T follicular helper cell (primary cell): ENCODE measurements around the gene GALNT14.

Source experiments
- DNase-seq: peaks from one replicate; pipeline ENCODE4 v3.0.0-alpha.2; 2020; ENCODE audit warnings: low read depth

GALNT14 gene

GRCh38 chr2:30888852-30889409 lies 249.3 kb downstream of the GALNT14 start:
- DNase-seq: no peak

DNA sequence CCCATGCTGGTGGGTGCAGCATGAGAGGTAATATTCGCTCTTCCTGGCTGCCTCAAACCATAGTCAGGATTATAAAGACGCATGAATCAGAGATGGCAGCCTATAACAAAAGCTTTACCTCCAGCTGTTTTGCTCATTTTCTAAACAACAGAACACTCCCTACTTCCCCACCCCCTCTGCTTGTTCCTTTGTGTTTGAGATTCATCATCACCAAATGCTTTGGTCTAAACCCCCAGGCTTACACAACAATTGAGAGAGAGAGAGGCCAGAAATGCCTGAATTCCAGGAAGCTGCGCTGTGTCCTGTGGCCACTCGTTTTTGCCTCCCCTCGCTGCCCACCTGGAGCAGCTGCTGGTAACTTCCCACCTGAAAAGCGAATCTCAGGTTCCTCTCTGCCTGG lies 252.2 kb downstream of the GALNT14 start:
- no peak for DNase-seq

GRCh38 chr2:30883822-30884221 lies 254.4 kb downstream of the GALNT14 start:
- no peak for DNase-seq

DNA sequence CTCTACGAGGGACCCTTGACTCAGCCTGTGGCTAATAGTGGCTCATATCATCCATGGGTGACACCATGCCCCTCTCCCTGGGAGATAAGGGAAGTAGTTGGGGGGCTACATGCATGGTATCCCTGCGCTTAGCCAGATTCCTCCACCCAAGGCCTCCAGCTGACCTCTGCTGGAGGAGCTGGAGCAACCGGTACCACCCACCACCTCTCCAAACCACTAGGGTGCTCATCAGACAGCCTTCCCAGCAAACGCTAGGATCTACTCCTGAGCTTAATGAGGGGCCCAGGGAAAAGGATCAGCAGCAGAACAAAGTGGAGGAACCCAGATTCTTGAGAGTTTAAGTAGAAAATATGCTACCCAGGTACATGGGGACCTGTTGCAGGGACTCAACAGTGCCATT lies 255.1 kb downstream of the GALNT14 start:
- no peak for DNase-seq

GRCh38 chr2:30880516-30880915 lies 257.7 kb downstream of the GALNT14 start:
- no peak for DNase-seq

DNA sequence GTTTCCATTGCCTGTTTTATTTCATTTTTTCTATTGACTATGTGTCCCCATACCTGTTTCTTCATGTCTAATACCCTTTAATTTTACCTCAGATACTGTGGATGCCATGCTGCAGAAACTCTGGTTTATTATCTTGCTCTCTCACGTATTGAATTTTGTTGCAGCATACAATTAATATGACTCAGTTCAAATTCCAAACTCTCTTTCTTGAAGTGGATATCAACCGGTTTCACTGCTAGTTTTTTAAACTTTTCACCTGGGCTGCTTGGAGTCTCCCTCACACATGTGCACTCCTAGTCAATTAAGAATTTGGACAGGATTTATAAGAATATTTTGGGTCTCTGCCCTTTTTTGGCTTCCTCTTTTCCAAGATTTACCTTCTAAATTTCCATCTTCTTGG lies 260.4 kb downstream of the GALNT14 start:
- no peak for DNase-seq

- DNase-seq: no peak
Measured at GRCh38 chr2:30872797-30873196, 265.4 kb downstream of the GALNT14 start.

DNA sequence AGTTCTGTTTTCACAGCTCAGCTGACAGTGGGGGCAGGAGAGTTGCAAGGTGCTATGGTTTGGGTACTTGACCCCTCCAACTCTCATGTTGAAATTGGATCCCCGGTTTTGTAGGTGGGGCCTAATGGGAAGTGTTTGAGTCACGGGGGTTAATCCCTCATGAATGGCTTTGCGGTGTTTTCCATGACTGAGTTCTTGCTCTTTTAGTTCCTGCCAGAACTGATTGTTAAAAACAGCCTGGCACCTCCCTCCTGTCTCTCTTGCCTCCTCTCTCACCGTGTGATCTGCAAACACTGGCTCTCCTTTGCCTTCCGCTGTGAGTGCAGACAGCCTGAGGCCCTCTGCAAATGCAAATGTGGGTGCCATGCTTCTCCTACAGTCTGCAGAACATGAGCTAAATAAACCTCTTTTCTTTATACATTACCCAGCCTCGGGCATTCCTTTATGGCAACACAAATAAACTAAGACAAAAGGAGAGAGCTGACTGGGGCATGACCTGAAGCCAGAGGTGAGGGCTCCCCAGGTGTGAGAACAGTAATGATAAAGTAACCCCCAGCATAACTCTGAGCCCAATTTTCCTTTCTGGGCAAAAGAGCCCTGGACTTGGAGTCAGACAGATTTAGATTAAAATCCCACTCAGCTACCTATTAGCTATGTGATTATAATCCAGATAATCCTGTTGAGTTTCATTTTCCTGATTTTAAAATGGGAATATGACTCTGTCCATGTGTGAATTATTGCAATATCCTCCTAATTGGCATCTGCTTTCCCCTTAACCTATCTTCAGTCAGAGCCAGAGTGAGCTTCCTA lies 266.1 kb downstream of the GALNT14 start:
- DNase-seq: no peak

GRCh38 chr2:30871440-30871839 lies 266.8 kb downstream of the GALNT14 start:
- no peak for DNase-seq

DNA sequence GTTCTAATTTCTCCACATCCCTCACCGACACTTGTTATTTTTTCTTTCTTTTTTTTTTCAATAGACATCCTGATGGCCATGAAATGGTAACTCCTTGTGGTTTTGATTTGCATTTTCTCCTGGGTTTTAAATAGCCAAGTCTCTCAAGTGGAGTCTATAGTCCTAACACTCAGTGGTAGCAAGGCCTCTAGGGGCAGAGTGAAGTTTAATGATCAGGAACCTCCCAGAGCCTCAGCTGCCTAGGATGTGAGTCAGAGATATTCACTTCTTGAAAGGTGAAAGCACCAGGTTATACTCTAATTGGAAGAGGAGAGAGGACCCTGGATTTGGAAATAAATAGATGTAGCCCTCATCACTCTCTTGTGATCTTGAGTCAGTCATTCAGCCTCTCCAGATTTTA lies 268.3 kb downstream of the GALNT14 start:
- DNase-seq: no peak

DNA sequence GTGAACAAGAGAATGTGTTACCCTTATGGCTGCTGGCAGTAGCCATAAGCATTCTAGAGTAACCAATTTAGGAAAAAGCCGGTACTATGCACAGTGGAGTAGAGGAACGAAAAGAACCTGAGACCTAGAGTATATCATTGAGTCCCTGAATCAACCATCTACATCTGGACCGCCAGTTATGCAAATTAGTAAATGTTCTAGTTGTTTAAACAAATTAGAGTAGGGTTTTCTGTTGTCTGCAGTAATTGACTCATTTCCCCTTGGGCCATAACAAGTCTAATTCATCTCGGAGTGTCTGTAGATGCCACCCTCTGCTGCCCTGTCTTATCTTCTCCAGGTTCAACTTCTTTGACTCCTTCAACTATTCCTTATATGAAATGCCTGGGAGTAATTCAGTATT lies 270.9 kb downstream of the GALNT14 start:
- no peak for DNase-seq

DNA sequence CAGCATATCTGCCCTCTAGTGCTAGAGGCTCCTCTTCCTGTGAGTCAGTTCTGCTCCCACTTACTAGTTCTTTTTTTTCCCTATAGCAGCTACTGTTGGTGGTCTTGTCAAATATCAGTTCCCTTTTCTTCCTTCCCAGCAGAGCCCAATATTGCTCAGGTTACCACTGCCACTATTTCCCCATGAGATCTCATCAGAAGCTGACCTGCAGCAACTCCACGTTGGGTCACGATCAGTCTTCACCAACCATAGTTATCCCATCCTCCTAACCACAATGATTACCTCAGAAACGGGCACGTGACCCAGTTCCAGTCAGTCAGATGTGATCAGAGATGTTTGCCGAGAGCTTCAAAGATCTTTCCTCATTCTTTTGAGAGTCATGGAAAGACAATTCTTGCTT lies 271.3 kb downstream of the GALNT14 start:
- no peak for DNase-seq

DNA sequence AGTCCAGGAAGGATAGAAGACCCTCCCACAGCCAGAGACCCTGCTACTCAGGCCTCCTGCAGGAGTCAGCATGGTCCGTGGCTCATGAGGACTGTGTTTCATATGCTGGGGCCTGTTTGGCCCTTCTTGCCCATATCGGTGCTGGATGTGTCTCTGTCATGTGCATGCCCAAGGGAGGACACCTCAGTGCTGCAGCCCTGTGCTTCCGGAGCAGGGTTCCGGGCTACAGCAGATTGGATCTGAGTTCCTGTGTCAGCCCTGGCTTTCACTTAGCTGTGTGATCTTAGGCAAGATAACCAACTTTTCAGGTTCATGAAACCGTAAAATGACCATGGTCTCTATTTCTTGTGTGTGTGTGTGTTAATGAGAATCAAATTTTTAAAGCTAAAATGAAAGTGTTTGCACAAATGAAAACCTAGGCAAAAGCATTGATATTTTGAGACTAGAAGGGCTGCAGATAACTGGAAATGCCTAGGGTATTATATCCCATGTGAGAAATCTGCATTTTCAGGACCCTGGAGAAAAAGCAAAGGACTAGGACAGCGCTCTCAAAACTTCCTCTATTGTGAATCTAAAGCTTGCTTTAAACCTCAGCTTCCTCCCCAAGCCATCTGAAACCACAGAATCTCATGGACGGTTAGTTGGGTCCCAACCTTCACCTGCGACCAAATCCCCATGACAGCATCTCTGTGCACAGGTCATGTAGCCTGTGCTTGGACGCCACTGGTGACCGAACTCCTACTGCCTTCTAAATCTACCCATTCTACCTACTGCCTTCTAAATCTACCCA lies 272.2 kb downstream of the GALNT14 start:
- DNase-seq: no peak

DNA sequence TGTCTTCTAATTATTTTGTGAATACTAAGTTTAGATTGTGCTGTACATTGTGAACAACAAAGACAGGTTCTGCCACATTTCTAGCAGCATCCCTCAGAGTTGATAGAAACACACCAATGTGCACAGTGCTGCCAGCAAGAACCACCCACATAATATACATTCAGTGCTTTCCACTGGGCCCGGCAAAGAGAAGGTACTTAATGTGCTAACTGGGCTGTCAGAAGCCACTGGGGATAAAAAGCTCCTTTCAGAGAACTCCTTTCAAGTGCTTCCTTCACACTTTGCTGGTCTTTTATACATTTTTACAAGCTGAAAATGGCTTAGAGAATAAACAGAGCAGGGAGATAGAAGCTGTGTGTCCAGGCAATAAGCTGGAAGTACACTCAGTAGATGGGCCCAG lies 273.0 kb downstream of the GALNT14 start:
- DNase-seq: no peak

DNA sequence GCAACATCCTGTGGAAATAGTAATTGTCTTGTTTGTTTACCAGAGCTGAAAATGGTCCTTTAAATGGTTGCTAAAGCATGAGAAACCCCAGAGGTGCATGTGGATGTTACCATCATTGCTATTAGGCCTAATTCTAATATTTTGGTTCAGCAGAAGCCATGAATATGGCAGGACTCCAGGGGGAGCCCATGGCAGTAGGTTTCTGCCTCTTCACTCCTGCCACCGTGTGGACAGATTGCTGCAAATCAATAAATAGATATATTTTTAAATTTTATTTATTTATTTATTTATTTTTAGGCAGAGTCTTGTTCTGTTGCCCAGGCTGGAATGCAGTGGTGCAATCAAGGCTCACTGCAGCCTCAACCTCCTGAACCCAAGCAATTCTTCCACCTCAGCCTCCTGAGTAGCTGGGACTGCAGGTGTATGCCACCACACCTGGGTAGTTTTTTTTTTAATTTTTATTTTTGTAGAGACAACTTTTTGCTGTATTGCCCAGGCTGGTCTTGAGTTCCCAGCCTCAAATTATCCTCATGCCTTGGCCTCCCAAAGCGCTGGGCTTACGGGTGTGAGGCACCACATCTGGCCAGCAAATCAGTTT lies 276.1 kb downstream of the GALNT14 start:
- peak; percentile 32 for DNase-seq

GRCh38 chr2:30860726-30861125 lies 277.5 kb downstream of the GALNT14 start:
- DNase-seq: no peak
